ENCODE results near the gene ACOXL. TPM values are rescaled to one million over a fixed set of nuclear protein-coding genes. Genes with fewer than 3 reads are reported as not detected.

ACOXL gene
- total and polyA plus RNA-seq, 5 donors from 2014 or later = 0.17 TPM; not detected in 4

DNA sequence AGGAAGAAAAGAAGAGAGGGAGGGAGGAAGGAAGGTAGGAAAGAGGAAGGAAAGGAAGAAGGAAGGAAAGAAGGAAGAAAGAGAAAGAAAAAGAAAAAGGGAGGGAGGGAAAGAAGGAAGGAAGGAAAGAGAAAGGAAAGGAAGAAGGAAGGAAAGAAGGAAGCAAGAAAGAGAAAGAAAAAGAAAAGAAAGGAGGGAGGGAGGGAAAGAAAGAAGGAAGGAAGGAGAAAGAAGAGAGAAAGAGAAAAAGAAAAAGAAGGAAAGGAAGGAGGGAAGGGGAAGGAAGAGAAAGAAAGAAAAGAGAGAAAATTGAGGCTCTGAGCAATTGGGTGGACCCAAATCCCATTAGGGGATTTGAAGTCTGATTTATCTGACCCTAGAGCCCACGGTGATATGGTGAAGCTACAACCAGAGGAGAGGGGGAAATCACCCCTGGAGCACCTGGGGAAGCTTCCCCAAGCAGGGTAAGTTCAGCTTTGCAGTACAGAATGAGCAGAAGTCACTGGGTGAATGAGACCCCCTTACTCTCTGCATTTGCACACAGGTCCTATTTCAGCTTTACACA, 210.8 kb downstream of the ACOXL start:
- no peak for DNase-seq
- no peaks in the 10 kb centered on the region for H3K36me3 Mint-ChIP-seq
- no peak for ATAC-seq (ENCODE audit: low read depth in 2 of 2)
- H3K9me3 Mint-ChIP-seq = peaks cover 0 to 3% (median 0%) of the 10 kb centered on the region in 7 donors
- no peaks in the 10 kb centered on the region for H3K4me1 Mint-ChIP-seq
- H3K27me3 ChIP-seq (ENCODE audit: control insufficient read depth, insufficient read depth, low read length) = no peaks in the 10 kb centered on the region
- H3K27ac Mint-ChIP-seq = no peak overlapping the region
- H3K27ac ChIP-seq (ENCODE audit: insufficient read depth, low read length, poor library complexity, severe bottlenecking) = no peak overlapping the region
- no peak overlapping the region for H3K4me3 Mint-ChIP-seq
- H3K4me1 ChIP-seq (ENCODE audit: control insufficient read depth, insufficient read depth, low read length, poor library complexity, severe bottlenecking) = no peaks in the 10 kb centered on the region
- no peaks in the 10 kb centered on the region for H3K9me3 ChIP-seq (ENCODE audit: control insufficient read depth in 2 of 2, low read length in 2 of 2)
- no peak overlapping the region for H3K4me3 ChIP-seq (ENCODE audit: low read depth, low read length)
- peaks cover 22% of the 10 kb centered on the region for H3K27me3 Mint-ChIP-seq
- no peaks in the 10 kb centered on the region for H3K36me3 ChIP-seq (ENCODE audit: control insufficient read depth, insufficient read depth, low read length)

DNA sequence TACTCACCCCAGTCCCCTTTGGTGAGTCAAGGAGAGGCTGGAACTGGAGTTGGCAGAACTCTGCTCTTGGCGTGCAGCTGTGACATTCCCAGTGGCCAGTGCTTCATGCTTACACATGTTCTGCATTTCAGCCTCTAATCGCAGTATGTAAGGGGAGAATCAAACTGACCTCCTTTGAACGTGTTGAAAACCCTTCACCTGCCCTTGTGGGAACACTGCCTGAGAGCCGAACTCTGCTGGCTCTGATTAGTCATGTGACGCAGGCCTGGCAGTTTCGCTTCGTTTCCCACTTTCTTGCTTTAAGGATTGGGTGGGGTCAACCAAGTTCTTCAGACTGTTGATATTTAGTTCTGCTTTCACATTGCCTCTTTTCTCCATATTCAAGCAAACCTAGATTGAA, 214.5 kb downstream of the ACOXL start:
- Histone ChIP-seq H3K4me1 (ENCODE audit: control insufficient read depth, insufficient read depth, low read length, poor library complexity, severe bottlenecking) (no peaks in the 10 kb centered on the region), H3K4me3 (ENCODE audit: low read depth, low read length) (no peak overlapping the region), H3K36me3 (ENCODE audit: control insufficient read depth, insufficient read depth, low read length) (no peaks in the 10 kb centered on the region), H3K27ac (ENCODE audit: insufficient read depth, low read length, poor library complexity, severe bottlenecking) (no peak overlapping the region), H3K27me3 (ENCODE audit: control insufficient read depth, insufficient read depth, low read length) (no peaks in the 10 kb centered on the region), H3K9me3 (ENCODE audit: control insufficient read depth in 2 of 2, low read length in 2 of 2) (no peaks in the 10 kb centered on the region)
- ATAC-seq (ENCODE audit: low read depth in 2 of 2) (no peak), DNase-seq (no peak)
- Mint-ChIP-seq H3K27ac (no peak overlapping the region), H3K4me1 (no peaks in the 10 kb centered on the region), H3K4me3 (no peak overlapping the region), H3K36me3 (no peaks in the 10 kb centered on the region), H3K9me3 (peaks cover 0 to 3% (median 0%) of the 10 kb centered on the region in 7 donors), H3K27me3 (peaks cover 9% of the 10 kb centered on the region)

DNA sequence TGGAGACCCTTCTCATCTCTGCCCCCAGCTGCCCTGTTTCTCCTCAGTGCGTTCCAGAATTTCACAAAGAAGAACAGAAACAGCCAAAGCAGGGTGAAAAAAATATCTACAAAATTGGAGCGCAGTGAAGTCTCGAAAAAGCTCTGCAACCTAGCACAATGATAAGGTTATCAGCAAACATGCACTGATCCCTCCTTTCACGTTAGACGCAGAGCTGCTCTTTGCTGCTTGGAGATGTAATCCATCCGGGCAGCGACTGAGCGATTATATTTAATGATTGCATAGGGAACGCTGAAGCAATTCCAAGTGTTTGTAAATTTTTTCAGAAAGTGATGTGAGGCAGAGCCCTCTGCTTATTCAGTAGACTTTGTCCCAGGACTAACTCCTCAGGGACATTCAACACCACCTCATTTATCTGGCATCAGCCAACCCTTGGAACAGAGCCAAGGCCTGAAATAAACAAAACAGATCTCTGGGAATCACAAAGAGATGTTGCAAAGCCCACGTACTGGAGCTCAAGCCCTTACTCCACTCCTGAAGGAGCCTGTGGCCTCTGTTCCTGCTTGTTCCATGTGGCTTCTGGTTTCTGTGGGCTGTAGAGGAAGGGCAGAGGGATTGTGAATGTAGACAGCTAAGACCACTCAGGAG, 215.8 kb downstream of the ACOXL start:
- ATAC-seq (ENCODE audit: low read depth in 2 of 2) = no peak
- Histone ChIP-seq H3K36me3 (ENCODE audit: control insufficient read depth, insufficient read depth, low read length) (no peaks in the 10 kb centered on the region), H3K27me3 (ENCODE audit: control insufficient read depth, insufficient read depth, low read length) (no peaks in the 10 kb centered on the region), H3K9me3 (ENCODE audit: control insufficient read depth in 2 of 2, low read length in 2 of 2) (no peaks in the 10 kb centered on the region), H3K4me3 (ENCODE audit: low read depth, low read length) (no peak overlapping the region), H3K27ac (ENCODE audit: insufficient read depth, low read length, poor library complexity, severe bottlenecking) (no peak overlapping the region), H3K4me1 (ENCODE audit: control insufficient read depth, insufficient read depth, low read length, poor library complexity, severe bottlenecking) (no peaks in the 10 kb centered on the region)
- Mint-ChIP-seq H3K9me3 (peaks cover 0 to 3% (median 0%) of the 10 kb centered on the region in 7 donors), H3K4me3 (no peak overlapping the region), H3K36me3 (no peaks in the 10 kb centered on the region), H3K4me1 (no peaks in the 10 kb centered on the region), H3K27me3 (peaks cover 13% of the 10 kb centered on the region), H3K27ac (no peak overlapping the region)
- no peak for DNase-seq

DNA sequence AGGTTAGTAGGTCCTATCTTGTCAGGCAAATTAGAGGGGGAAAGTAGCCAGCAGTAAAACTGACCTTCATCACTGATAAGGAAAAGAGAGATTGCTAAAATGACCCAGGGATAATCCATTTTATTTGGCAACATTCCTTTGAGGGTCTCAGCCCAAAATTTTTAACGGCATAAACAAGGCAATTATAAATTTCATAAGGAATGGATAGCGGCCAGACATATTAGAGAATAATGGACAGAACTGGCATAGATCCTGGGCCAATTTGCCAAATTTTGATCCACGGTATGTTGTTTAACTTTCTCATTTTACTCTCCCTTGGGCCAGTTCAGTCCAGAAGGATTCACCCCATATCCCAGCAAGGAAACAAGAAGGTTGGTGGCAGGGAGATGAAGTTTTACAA, 217.9 kb downstream of the ACOXL start:
- Mint-ChIP-seq H3K4me3 (no peak overlapping the region), H3K9me3 (peaks cover 0 to 3% (median 0%) of the 10 kb centered on the region in 7 donors), H3K4me1 (no peaks in the 10 kb centered on the region), H3K36me3 (no peaks in the 10 kb centered on the region), H3K27me3 (peaks cover 19% of the 10 kb centered on the region), H3K27ac (peak overlapping the region in 1 of 3 donors; percentile 33)
- ATAC-seq (ENCODE audit: low read depth in 2 of 2) (no peak), DNase-seq (no peak)
- no peaks in the 10 kb centered on the region for H3K4me1 ChIP-seq (ENCODE audit: control insufficient read depth, insufficient read depth, low read length, poor library complexity, severe bottlenecking)
- no peaks in the 10 kb centered on the region for H3K9me3 ChIP-seq (ENCODE audit: control insufficient read depth in 2 of 2, low read length in 2 of 2)
- no peak overlapping the region for H3K4me3 ChIP-seq (ENCODE audit: low read depth, low read length)
- peaks cover 4% of the 10 kb centered on the region for H3K27me3 ChIP-seq (ENCODE audit: control insufficient read depth, insufficient read depth, low read length)
- H3K36me3 ChIP-seq (ENCODE audit: control insufficient read depth, insufficient read depth, low read length) = no peaks in the 10 kb centered on the region
- no peak overlapping the region for H3K27ac ChIP-seq (ENCODE audit: insufficient read depth, low read length, poor library complexity, severe bottlenecking)

DNA sequence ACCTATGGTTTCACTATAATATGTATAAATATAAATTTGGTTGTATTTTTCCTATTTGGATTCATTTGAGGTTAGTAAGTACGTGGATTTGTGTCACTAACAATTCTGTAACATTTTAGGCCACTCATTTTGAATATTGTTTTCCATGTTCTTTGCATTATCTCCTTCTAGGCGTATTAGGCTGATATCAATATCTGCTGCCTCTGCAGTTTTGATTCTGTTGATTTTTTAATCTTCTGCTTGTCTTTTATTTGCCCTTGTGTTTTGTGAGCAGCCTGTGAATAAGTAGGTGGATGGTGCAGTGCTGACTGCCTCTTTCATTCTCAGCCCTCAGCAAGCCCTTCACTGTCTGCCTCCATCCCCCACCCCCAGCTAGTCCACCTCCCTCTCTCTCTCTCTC, 222.7 kb downstream of the ACOXL start:
- ATAC-seq (ENCODE audit: low read depth in 2 of 2) (no peak), DNase-seq (no peak)
- no peaks in the 10 kb centered on the region for H3K4me1 Mint-ChIP-seq
- H3K27me3 ChIP-seq (ENCODE audit: control insufficient read depth, insufficient read depth, low read length) = peaks cover 4% of the 10 kb centered on the region
- H3K27ac ChIP-seq (ENCODE audit: insufficient read depth, low read length, poor library complexity, severe bottlenecking) = no peak overlapping the region
- H3K4me1 ChIP-seq (ENCODE audit: control insufficient read depth, insufficient read depth, low read length, poor library complexity, severe bottlenecking) = no peaks in the 10 kb centered on the region
- peaks cover 0 to 3% (median 0%) of the 10 kb centered on the region in 7 donors for H3K9me3 Mint-ChIP-seq
- no peak overlapping the region for H3K4me3 Mint-ChIP-seq
- H3K27me3 Mint-ChIP-seq = peaks cover 13% of the 10 kb centered on the region
- no peaks in the 10 kb centered on the region for H3K9me3 ChIP-seq (ENCODE audit: control insufficient read depth in 2 of 2, low read length in 2 of 2)
- no peak overlapping the region for H3K4me3 ChIP-seq (ENCODE audit: low read depth, low read length)
- H3K36me3 ChIP-seq (ENCODE audit: control insufficient read depth, insufficient read depth, low read length) = no peaks in the 10 kb centered on the region
- no peaks in the 10 kb centered on the region for H3K36me3 Mint-ChIP-seq
- no peak overlapping the region for H3K27ac Mint-ChIP-seq

DNA sequence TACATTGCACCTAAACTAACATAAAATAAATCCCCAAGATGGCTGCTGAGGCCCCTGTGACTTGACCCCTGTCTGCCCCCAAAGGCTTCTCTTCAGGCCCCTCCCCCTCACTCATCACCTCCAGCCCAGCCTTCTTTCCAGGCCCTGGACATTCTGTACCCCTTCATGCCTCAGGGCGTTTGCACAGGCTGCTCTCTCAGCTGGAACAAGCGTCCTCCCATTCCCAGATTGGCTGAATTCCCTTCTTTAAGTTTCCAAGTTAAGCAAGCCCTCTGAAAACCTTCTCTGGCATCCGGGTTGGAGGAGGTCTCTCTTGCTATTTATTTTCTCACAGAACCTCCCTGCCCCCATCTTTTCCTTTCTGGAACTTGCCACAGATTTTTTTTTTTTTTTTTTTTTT, 223.2 kb downstream of the ACOXL start:
- H3K4me3 ChIP-seq (ENCODE audit: low read depth, low read length) = no peak overlapping the region
- no peaks in the 10 kb centered on the region for H3K36me3 ChIP-seq (ENCODE audit: control insufficient read depth, insufficient read depth, low read length)
- Mint-ChIP-seq H3K27ac (no peak overlapping the region), H3K27me3 (peaks cover 13% of the 10 kb centered on the region), H3K36me3 (no peaks in the 10 kb centered on the region), H3K4me3 (no peak overlapping the region), H3K9me3 (peaks cover 0 to 3% (median 0%) of the 10 kb centered on the region in 7 donors), H3K4me1 (no peaks in the 10 kb centered on the region)
- no peaks in the 10 kb centered on the region for H3K4me1 ChIP-seq (ENCODE audit: control insufficient read depth, insufficient read depth, low read length, poor library complexity, severe bottlenecking)
- peaks cover 4% of the 10 kb centered on the region for H3K27me3 ChIP-seq (ENCODE audit: control insufficient read depth, insufficient read depth, low read length)
- no peak for ATAC-seq (ENCODE audit: low read depth in 2 of 2)
- no peaks in the 10 kb centered on the region for H3K9me3 ChIP-seq (ENCODE audit: control insufficient read depth in 2 of 2, low read length in 2 of 2)
- no peak for DNase-seq
- no peak overlapping the region for H3K27ac ChIP-seq (ENCODE audit: insufficient read depth, low read length, poor library complexity, severe bottlenecking)

DNA sequence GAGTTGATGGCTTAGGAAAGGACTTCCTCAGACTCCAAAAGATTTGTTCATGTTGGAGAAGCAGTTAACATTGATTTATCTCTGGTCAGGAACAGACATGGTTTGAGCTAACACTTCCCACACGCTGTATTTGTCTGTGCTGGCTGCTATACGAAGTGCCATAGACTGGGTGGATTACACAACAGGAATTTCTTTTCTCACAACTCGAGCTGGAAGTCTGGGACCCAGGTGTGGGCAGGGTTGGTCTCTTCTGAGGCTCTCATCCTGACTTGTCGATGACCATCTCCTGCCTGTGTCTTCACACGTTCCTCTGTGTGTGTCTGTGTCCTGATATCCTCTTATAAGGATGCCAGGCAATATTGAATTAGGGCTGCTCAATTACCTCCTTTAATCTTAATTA, 224.9 kb downstream of the ACOXL start:
- no peak for DNase-seq
- H3K27me3 ChIP-seq (ENCODE audit: control insufficient read depth, insufficient read depth, low read length) = peaks cover 13% of the 10 kb centered on the region
- no peaks in the 10 kb centered on the region for H3K4me1 ChIP-seq (ENCODE audit: control insufficient read depth, insufficient read depth, low read length, poor library complexity, severe bottlenecking)
- no peak for ATAC-seq (ENCODE audit: low read depth in 2 of 2)
- Mint-ChIP-seq H3K36me3 (no peaks in the 10 kb centered on the region), H3K9me3 (peaks cover 0 to 3% (median 0%) of the 10 kb centered on the region in 7 donors), H3K27ac (no peak overlapping the region), H3K27me3 (peaks cover 17% of the 10 kb centered on the region), H3K4me3 (no peak overlapping the region), H3K4me1 (no peaks in the 10 kb centered on the region)
- H3K27ac ChIP-seq (ENCODE audit: insufficient read depth, low read length, poor library complexity, severe bottlenecking) = no peak overlapping the region
- H3K36me3 ChIP-seq (ENCODE audit: control insufficient read depth, insufficient read depth, low read length) = no peaks in the 10 kb centered on the region
- no peak overlapping the region for H3K4me3 ChIP-seq (ENCODE audit: low read depth, low read length)
- no peaks in the 10 kb centered on the region for H3K9me3 ChIP-seq (ENCODE audit: control insufficient read depth in 2 of 2, low read length in 2 of 2)
